Vein endothelial cell (primary cell): ENCODE data around the gene TTC27. TPM values are rescaled to one million over a fixed set of nuclear protein-coding genes. Genes with fewer than 3 reads are reported as not detected.

Source experiments
- small RNA-seq: library from RNA; depleted of rRNA; stranded (forward); fragments of <200 nt; gene quantifications from one replicate; pipeline ENCODE3, GENCODE V24; 2012
- total RNA-seq: library from RNA; depleted of rRNA; stranded (reverse); fragments of >200 nt; gene quantifications from 2 replicates; pipeline ENCODE4 v1.2.3, GENCODE V29; 2012

The TTC27 gene
- total RNA-seq: 18.6 and 31.1 TPM in 2 replicates

DNA sequence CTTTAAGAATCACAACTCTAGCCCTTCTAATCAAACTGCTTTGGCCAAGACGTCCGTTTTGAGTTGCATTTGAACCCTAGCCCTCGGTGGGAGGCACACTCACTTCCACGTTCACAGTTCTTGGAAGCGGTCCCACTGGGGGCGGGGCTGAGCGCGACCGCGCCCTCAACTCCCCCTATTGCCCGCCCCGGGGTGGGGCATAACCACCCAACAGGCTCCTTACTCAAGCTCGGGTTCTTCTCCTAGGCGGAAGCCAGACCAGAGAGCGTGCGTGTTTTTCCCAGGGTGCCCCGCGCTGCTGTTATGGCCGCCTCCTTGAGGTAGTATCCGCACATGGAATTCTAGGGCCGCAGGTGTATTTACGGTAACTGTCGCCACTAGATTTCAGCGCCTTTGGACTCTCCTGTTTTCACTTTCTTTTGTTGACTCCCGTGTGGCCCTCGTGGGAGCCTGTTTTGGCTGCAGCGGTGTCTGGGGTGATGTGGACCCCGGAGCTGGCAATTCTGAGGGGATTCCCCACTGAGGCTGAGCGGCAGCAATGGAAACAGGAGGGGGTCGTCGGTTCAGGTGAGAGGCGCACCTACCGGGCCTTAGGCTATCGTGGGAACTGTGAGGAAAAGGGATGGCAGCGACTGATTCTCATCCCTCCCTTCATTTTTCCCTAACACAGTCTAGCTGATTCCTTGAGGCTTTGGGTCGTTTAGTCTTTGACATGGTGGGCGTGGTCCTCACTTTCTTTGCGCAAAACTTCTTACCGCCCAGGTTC is at the start of gene TTC27:
TSS of gene TTC27 (plus strand) at position 237 of the 766 bp plus-strand sequence. CDS start at position 480, 243 bp downstream.

Small RNA genes within 50 kb of the gene (small RNA-seq; reads per million reads assigned to genes)
- gene MIR4765: not detected
